Activated CD8-positive, alpha-beta memory T cell treated with anti-CD3 and anti-CD28 coated beads, Interleukin-2, amount 50 U/mL, for 48 hours (primary cell): Measurements from ENCODE around the gene NR0B2.
A peak's percentile ranks its signal among the peaks of the same experiment; 100 is the strongest.
"Not testable (repeated sequence)": the region's sequence is repeated elsewhere in the genome, so short reads cannot be mapped to it uniquely, and the experiment has no call there.

Experiments used
- DNase-seq: peaks from one replicate; pipeline ENCODE4 v3.0.0-alpha.2; 2020

NR0B2 gene

GRCh38 chr1:26888231-26888630, 25.5 kb downstream of the NR0B2 start:
- no peak for DNase-seq

- DNase-seq: no peak
These were observed 26.6 kb downstream of the NR0B2 start for GRCh38 chr1:26887125-26887524.

- no peak for DNase-seq
These were observed 30.9 kb downstream of the NR0B2 start for GRCh38 chr1:26882696-26883463.

- DNase-seq: not testable (repeated sequence)
These were observed 32.2 kb downstream of the NR0B2 start for GRCh38 chr1:26881611-26882010.

- no peak for DNase-seq
These were observed 34.0 kb downstream of the NR0B2 start for GRCh38 chr1:26879793-26880192.

GRCh38 chr1:26877326-26877725, 36.4 kb downstream of the NR0B2 start:
- DNase-seq: no peak

- no peak for DNase-seq
These were observed 38.9 kb downstream of the NR0B2 start for GRCh38 chr1:26874896-26875295.

GRCh38 chr1:26873097-26873496, 40.7 kb downstream of the NR0B2 start:
- DNase-seq: not testable (repeated sequence)

- DNase-seq: peak; percentile 96
These were observed 48.9 kb downstream of the NR0B2 start for GRCh38 chr1:26864610-26865480.

GRCh38 chr1:26863685-26864077, 50.1 kb downstream of the NR0B2 start:
- no peak for DNase-seq

- peak; percentile 82 for DNase-seq
These were observed 50.7 kb downstream of the NR0B2 start, which contains the start of gene SFN for GRCh38 chr1:26862781-26863684. Gene SFN, plus strand, starts transcription at chr1:26863149. Its CDS starts 64 bp downstream, at chr1:26863213.

- no peak for DNase-seq
These were observed 51.8 kb downstream of the NR0B2 start for GRCh38 chr1:26861889-26862378.
